LoVo (cell line): ENCODE measurements around the gene ME3.

Experiments used
- DNase-seq: peaks from one replicate; pipeline ENCODE4 v3.0.0-alpha.2; 2016; ENCODE audit warnings: low spot score

The ME3 gene

GRCh38 chr11:86672007-86672621 is at the start of gene ME3:
Gene ME3, minus strand, starts transcription at chr11:86672616.
- DNase-seq: peak; percentile 58

DNA sequence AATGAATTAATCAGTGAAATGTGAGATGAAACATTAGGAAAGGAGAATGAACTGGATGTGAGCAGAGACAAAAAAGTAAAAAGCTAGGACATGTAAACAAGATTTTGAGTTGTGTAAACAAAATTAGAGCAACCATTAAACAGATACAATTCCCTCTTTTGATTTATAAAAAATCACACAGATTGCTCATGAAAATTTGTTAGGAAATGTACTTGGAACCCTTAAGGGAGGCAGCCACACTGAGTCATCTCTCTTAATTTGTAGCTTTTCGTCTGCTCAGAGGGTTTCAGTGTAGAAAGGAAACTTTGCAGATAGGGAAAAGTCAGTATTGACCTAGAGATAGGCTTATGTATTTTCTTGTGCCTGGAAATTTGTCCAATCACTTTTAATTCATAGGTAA is 49.6 kb upstream of the ME3 start:
- DNase-seq: no peak

DNA sequence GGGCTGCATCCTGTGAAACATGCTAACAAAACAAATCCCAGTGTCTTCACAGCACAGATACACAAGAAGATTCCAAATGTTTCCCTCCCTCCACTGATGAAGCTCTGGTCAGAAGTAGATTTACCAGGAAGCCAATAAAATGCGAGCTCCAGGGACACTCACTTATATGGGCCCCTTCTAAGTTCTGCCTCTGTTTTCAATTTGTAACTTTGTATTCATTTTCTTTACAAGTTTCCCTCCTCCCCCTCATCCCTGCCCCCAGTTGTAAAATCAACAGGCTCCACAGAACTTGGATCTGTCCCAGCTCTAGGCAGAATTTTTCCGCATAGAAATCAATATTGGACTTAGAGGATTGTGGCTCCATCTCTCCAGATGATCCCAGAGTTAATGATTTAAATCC is 48.1 kb upstream of the ME3 start:
- no peak for DNase-seq

- peak; percentile 39 for DNase-seq
Observed at GRCh38 chr11:86719781-86720463, 47.5 kb upstream of the ME3 start.

GRCh38 chr11:86718999-86719398 is 46.6 kb upstream of the ME3 start:
- DNase-seq: no peak

DNA sequence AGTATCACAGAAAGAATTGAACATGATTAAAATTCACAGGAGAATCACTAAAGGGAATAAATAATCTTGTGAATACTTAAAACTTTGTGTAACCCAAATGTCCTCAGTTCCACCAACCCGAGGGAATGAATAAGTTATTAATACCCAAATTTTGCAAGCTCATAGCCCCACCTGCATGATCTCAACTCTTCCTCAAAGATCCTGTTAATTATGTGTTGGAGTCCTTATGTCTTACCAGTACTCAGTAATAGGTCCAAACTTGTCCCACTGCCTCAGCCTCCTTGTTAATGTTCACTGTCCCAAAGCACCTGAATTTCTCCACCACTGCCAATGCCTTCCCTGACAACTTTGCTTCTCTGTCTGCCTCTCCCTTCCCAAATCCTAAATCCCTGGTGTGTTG is 46.1 kb upstream of the ME3 start:
- DNase-seq: no peak

- DNase-seq: no peak
Observed at GRCh38 chr11:86717817-86718501, 45.5 kb upstream of the ME3 start.

- no peak for DNase-seq
Observed at GRCh38 chr11:86715611-86716010, 43.2 kb upstream of the ME3 start.

DNA sequence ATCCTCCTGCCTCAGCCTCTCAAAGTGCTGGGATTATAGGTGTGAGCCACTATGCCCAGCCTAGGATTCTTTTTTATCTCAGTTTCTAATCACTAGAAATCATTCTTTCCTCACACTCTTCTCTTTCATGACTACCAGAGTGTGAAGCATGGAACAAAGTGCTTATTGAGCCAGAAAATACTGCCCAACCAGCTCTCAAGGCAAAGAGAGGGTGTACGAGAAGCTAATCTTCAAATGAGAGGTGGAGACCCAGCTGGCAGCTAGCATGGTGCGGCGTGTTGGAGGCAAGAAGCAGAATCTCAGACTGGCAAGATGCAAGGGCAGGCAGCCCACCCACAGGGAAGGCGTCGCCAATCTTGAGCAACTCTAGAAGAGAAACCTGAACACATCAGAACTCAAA is 41.1 kb upstream of the ME3 start:
- DNase-seq: no peak

DNA sequence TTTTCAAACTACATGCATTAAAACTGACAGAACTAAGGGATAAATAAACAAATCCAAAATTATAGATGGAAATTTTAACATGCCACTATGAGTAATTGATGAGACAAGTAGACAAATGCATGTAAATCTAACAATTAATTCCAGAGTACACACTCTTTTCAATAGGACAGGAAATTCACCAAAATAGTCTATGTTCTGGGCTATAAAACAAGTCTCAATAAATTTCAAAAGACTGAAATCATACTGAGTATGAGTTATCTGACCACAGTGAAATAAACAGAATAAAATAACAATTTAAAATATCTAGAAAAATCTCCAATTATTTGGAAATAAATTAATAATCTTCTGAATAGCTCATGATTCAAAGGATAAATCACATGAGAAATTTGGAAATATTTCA is 38.5 kb upstream of the ME3 start:
- DNase-seq: no peak

DNA sequence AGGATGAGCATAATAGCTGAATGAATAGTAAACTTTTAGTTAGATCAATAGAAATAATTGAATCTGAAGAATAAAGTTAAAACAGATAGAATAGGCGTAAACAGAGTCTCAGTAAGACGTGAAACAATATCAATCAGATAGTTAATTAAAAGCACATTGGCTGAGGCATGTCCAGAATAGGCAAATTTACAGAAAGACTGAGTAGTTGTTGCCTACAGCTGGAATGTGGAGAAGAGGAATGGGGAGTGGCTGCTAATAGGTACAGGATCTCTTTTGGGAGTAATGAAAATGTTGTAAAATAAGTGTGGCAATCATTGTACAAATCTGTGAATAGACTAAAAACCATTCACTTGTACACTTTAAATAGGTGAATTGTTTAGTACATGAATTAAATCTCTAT is 36.3 kb upstream of the ME3 start:
- DNase-seq: no peak

DNA sequence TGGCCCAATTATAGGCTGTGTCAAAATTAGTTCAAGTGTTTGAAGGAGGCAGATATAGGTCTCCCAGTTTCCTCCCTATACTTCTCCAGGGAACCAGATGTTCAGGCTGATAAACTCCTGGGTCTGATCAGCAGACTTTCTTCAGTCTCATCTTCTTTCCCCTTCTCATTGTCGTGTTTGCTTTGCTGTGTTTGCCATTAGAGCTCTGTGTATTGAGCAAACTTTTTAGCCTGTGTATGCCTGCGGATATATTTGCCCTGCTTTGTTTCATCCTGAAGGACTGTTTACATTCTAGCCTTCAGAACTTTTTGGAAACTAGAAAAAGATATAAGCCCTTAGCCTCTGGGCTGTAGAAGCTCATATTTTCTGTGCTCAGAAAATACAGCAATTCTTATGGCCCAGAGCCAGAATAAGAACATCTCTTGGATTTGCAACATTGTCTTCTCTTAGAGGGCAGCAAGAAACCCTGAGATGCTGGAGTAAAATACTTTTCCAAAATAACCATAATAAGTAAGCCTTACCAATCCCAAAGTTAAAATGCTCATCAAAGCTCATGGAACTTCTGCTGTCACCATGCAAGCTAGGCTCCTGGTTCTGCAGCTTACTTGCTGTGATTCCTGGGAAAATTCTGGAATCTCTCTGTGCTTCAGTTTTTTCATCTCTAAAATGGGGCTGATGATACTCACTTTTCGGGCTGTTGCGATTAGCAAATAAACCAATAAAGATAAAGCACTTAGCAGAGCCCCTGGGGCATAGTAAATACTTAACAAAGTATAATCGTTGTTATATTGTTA is 34.1 kb upstream of the ME3 start:
- no peak for DNase-seq

DNA sequence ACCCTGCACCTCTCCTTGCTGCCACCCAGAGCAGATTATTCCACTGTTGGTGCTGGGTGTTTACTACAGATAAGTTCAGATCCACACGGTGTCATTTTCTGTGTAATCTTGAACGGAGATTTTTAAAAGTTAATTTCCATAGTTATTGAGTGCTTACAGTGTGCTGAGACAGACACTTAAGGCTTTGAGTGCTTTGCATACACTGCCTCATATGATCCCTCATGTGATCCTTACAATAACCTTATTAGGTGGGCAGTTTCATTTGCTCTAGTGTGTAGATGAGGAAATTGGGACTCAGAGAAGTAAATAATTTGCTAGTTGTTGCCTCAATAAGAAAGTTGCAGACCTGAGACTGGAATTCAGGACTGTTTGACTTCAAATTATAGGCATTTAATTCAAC is 32.3 kb upstream of the ME3 start:
- no peak for DNase-seq

GRCh38 chr11:86703987-86704386 is 31.6 kb upstream of the ME3 start:
- no peak for DNase-seq

DNA sequence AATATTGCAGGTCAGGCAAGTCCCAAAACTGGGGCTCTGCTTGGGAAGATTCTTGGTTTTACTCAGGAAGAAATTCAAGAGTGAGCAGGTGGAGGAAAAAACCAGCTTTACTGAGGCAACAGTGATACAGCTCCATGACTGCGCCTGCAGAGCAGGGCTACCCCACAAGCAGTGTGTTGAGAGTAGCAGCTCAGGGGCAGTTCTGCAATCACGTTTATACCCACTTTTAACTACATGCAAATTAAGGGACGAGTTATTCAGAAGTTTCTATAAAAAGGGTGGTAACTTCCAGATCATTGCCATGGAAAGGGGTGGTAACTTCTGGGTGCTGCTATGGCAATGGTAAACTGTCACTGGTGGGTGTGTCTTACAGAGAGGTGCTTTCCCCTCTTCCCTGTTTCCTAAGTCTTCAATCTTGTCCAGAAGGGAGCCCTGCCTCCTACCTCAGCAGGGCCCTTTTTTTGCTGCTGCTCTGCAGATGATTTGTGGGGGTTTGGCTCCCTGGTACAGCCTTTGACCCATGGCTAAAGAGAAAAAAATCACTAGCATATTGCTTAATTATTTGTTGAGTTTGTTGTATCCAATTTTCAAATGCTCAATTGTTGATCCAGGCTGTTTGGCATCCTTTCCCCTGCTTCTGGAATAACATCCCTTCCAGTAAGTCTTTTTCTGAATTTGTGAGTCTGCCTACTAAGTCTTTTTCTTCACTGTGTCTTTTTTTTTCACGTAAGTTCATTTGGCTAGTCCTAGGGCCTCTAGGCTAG is 30.0 kb upstream of the ME3 start:
- no peak for DNase-seq

- no peak for DNase-seq
Observed at GRCh38 chr11:86699040-86699791, 26.8 kb upstream of the ME3 start.

GRCh38 chr11:86698639-86699038 is 26.2 kb upstream of the ME3 start:
- no peak for DNase-seq

- DNase-seq: no peak
Observed at GRCh38 chr11:86696451-86696850, 24.0 kb upstream of the ME3 start.

DNA sequence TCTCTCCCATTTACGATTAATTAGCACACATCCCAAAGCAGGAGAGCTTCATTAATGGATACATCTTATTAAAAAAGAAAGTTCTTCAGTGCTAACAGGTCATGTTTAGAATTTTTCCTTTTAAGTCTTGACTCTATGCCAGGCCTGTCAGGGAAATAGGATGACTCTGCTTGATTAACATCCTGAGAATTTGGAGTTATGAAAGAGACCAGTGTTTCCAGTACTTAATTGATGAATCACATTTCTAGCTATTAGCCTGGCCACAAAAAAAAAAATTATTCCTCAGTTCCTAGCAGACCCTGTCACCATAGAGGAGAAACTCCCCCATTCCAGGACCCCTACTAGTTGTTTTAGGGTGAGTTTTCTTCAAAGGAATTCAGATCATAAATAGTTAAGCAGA is 23.6 kb upstream of the ME3 start:
- peak; percentile 52 for DNase-seq

DNA sequence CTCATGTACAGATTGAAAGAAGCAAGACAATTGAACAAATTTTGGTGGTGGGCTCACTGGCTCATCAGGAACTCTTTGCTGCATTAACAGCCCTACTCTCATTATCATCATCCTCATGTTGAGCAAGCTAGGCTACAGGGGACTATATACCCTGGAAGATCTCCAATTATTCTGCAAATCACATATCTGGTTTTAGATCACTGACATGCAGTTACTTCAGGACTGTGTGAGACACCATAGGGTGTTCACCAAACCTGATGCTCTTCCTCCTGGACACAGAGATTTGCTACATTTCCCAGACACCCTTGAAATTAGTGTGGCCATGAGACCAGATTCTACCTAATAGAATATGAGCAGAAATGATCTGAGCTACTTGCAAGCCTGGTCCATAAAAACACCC is 23.0 kb upstream of the ME3 start:
- DNase-seq: no peak

GRCh38 chr11:86693518-86693917 is 21.1 kb upstream of the ME3 start:
- no peak for DNase-seq
